GM12875 (cell line): ENCODE results near the gene FKBP9.
"Not testable (repeated sequence)": the region's sequence is repeated elsewhere in the genome, so short reads cannot be mapped to it uniquely, and the experiment has no call there.

Experiments
- H3K4me3 ChIP-seq: one replicate; pipeline ENCODE4 v1.5.1; 2011; ENCODE audit warnings: low read depth, low read length, control low read depth
- CTCF ChIP-seq: IDR thresholded peaks from 2 replicates; pipeline ENCODE4 v1.5.1; 2011; ENCODE audit warnings: low read depth, mild to moderate bottlenecking, control low read depth, inconsistent platforms, low read length, moderate library complexity, borderline replicate concordance; ENCODE audit not compliant: insufficient read depth

Gene FKBP9

GRCh38 chr7:33005193-33005592 is 48.0 kb downstream of the FKBP9 start:
- not testable (repeated sequence) for H3K4me3 ChIP-seq

- not testable (repeated sequence) for H3K4me3 ChIP-seq
These were observed 48.5 kb downstream of the FKBP9 start for GRCh38 chr7:33005690-33006089.

- H3K4me3 ChIP-seq: no peak overlapping the region
- TF ChIP-seq CTCF: no peak
These were observed 52.5 kb downstream of the FKBP9 start for GRCh38 chr7:33009734-33010133.

- H3K4me3 ChIP-seq: no peak overlapping the region
- TF ChIP-seq CTCF: no peak
These were observed 55.1 kb downstream of the FKBP9 start for GRCh38 chr7:33012364-33012763.

GRCh38 chr7:33024189-33024757 is 67.0 kb downstream of the FKBP9 start:
- TF ChIP-seq CTCF: no peak
- H3K4me3 ChIP-seq: no peak overlapping the region

GRCh38 chr7:33035776-33036175 is 78.5 kb downstream of the FKBP9 start:
- no peak for TF ChIP-seq CTCF

GRCh38 chr7:33038639-33039038 is 81.4 kb downstream of the FKBP9 start:
- H3K4me3 ChIP-seq: no peak overlapping the region
- no peak for TF ChIP-seq CTCF

More at GRCh38 chr7:33035776-33036175, 78.5 kb downstream of the FKBP9 start:
- no peak overlapping the region for H3K4me3 ChIP-seq

- TF ChIP-seq CTCF: no peak
- H3K4me3 ChIP-seq: peak overlapping the region; percentile 34
These were observed 82.1 kb downstream of the FKBP9 start for GRCh38 chr7:33039257-33039902.
